Measurements from ENCODE around the gene SLC29A4.
"Not testable (repeated sequence)": the region's sequence is repeated elsewhere in the genome, so short reads cannot be mapped to it uniquely, and the experiment has no call there.

SLC29A4 gene

DNA sequence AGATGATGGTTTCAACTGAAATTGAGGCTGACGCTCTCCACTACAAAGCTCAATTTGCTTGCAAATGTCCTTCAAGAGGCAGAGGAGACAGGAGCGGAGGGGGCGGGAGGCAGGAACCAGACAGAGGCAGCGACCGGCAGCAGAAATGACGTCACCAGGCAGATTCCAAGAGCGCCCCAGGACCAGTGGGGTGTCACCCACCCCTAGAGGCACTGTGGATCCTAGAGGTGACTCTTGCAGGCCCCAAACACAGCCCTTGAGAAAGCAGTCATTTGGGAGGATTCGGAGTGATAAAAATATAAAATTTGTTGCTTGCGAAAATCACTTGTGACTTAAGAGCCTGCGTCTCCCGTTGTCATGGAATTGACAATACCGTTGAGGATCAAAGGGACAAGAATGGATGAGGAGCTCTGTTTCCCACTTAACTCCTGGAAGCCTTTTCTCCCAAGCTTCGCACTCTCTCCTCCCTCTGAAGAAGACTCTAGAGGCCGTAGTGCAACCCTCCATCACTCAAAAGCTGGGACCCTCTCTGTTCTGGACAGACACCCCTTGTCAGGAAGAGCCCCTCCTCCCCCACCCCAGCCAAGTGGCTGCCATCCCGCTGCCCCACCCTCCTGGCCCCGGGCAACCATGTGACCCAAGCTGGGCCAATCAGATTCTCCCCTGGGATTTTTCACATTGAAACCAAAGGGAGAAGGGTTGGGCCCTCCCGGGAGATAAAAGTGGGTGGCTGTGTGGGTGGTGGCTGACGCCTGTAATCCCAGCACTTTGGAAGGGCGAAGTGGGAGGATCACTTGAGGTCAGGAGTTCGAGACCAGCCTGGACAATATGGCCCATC is 16.3 kb upstream of the SLC29A4 start:
- no peaks in the 10 kb centered on the region for H3K27me3 Mint-ChIP-seq (ENCODE audit: low read depth)
- DNase-seq (ENCODE audit: low spot score), result no peak
- H3K4me1 Mint-ChIP-seq (ENCODE audit: low read depth), result no peaks in the 10 kb centered on the region
- H3K27ac Mint-ChIP-seq, result no peak overlapping the region
- H3K36me3 Mint-ChIP-seq (ENCODE audit: low read depth), result no peaks in the 10 kb centered on the region
- H3K4me3 Mint-ChIP-seq, result no peak overlapping the region
- no peaks in the 10 kb centered on the region for H3K9me3 Mint-ChIP-seq

DNA sequence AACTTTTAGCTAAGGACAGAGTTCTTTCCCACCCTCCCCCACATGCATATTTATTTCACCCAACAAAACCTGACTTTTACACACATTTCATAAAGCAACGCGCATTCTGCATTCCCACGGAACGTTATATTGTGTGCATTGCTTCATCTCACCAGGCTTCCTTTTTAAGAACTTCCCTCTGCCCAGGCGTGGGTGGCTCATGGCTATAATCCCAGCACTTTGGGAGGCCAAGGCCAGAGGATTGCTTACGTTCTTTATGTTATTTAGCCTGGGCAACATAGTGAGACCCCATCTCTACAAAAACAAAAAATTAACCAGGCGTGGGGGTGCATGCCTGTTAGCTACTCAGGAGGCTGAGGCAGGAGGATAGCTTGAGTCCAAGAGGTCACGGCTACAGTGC is 14.9 kb upstream of the SLC29A4 start:
- not testable (repeated sequence) for H3K36me3 Mint-ChIP-seq (ENCODE audit: low read depth); H3K4me3 Mint-ChIP-seq; DNase-seq (ENCODE audit: low spot score); H3K27me3 Mint-ChIP-seq (ENCODE audit: low read depth); H3K27ac Mint-ChIP-seq; H3K9me3 Mint-ChIP-seq; H3K4me1 Mint-ChIP-seq (ENCODE audit: low read depth)

DNA sequence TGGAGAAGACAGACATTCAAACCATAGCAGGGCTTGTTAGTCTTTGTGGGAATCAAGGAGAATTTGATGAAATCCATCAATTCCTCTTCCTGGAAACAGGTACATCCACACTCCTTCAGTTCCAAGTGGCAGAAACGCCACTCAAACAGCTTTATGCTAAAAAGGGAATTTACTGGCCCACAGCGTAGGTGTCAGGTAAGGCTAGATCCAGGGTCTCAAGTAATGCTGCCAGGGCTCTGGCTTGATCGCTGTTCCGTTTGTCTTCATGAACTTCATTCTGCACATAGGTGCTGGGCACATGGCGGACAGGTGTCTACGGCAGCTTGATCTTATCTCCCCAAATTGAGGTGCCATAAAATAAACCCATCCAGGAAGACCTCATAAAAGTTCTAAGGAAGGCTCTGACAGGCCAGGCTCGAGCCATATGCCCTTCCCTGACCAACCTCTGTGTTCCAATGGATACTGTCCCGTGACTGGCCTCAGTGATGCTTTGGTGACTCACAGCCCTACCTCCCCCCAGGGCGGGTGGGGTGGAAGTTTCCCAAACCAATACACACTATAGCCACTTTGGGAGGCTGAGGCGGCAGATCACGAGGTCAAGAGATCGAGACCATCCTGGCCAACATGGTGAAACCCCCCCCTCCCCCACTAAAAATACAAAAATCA is 12.6 kb upstream of the SLC29A4 start:
- not testable (repeated sequence) for H3K4me1 Mint-ChIP-seq (ENCODE audit: low read depth); H3K27ac Mint-ChIP-seq; H3K36me3 Mint-ChIP-seq (ENCODE audit: low read depth); DNase-seq (ENCODE audit: low spot score); H3K9me3 Mint-ChIP-seq; H3K27me3 Mint-ChIP-seq (ENCODE audit: low read depth); H3K4me3 Mint-ChIP-seq

DNA sequence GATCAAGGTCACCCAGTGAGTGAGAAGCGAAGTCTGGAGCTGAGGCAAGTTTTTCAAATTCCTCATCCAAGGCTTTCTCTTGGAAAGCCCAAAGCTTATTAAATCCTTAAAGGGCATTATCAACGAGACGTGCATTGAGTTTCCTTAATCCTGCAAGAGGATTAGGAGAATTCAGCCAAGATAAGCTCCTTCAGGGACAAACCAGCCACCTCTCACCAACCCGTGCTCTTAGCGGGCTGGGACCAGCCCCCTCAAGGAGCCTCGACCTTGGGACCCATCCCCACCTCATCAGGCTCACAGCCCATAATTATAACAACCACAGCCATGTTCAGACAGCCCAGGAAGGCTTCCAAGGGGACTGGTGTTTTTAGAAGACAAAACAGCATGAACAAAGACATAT is 12.0 kb upstream of the SLC29A4 start:
- no peaks in the 10 kb centered on the region for H3K9me3 Mint-ChIP-seq
- H3K27me3 Mint-ChIP-seq (ENCODE audit: low read depth), result no peaks in the 10 kb centered on the region
- no peak overlapping the region for H3K27ac Mint-ChIP-seq
- H3K4me3 Mint-ChIP-seq, result no peak overlapping the region
- H3K4me1 Mint-ChIP-seq (ENCODE audit: low read depth), result no peaks in the 10 kb centered on the region
- no peaks in the 10 kb centered on the region for H3K36me3 Mint-ChIP-seq (ENCODE audit: low read depth)
- DNase-seq (ENCODE audit: low spot score), result no peak

DNA sequence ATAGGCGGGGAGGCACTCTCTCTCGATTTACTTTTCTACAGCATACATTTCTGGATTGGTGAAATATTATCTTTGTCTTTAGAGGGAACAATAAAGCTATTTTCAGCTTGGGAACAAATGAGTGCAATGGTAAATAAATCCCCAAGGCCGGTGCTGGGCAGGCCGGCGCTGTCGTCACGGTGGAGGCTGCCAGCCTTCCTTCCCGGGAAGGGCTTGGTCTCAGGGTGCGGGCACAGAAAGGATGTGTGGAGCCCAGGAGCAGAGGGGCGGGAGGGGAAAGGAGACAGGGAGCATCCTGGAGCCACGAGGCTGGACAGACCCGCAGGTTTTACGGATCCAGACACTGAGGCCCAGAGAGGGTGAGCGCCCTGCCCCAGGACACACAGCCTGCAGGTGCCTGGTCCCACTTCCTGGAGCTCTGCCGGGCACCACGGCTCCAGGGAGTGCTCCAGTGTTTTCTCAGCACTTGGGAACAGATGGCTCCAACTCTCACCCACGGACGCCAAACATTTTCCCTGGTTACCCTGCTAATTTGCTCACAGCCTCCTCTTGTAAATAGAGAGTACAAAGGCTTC is 8.8 kb upstream of the SLC29A4 start:
- H3K9me3 Mint-ChIP-seq; H3K27ac Mint-ChIP-seq; H3K4me3 Mint-ChIP-seq; H3K27me3 Mint-ChIP-seq (ENCODE audit: low read depth); DNase-seq (ENCODE audit: low spot score); H3K4me1 Mint-ChIP-seq (ENCODE audit: low read depth); H3K36me3 Mint-ChIP-seq (ENCODE audit: low read depth): not testable (repeated sequence)

DNA sequence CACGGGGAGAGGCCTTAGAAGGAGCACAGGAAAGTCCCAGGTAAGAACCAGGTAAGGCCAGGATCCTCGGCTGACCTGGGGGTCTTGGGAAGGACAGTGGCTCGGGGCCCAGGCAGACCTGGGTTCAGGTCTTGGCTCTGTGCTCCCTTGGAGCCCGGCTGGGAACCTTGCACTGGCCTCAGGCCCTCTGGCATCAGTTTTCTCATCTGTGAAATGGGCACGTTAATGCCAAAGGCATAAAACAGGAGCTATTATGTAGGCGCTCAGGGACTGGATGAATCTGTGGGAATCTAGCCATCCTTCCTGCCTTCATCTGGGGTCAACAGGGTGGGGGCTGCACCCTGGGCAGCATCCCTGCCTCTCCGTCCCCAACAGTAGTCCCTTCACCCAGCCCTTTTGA is 8.3 kb upstream of the SLC29A4 start:
- Mint-ChIP-seq H3K27me3 (ENCODE audit: low read depth) (no peaks in the 10 kb centered on the region), H3K27ac (no peak overlapping the region), H3K9me3 (no peaks in the 10 kb centered on the region), H3K4me3 (no peak overlapping the region), H3K4me1 (ENCODE audit: low read depth) (no peaks in the 10 kb centered on the region), H3K36me3 (ENCODE audit: low read depth) (no peaks in the 10 kb centered on the region)
- no peak for DNase-seq (ENCODE audit: low spot score)

DNA sequence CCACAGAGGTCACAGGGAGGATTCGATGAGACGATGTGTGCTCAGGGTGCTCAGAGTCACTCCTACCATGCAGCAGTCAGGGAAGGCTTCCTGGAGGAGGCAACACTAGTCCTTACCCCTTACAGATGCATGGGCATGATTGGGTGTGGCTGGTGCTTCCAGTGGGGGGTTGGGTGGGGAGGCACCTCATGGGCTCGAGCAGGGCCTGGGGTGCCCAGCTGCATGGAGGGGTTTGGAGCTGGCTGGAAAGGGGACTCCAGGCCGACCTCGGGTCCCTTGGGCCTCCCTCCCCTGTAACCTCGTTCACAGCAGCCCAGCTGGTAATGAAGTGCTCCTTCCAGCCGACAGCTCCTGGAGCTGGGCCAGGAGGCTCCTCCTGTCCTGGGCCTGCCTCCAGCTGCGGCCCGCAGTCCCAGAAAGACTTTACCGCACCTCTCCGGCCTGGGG is 7.7 kb upstream of the SLC29A4 start:
- not testable (repeated sequence) for H3K4me3 Mint-ChIP-seq; DNase-seq (ENCODE audit: low spot score); H3K27me3 Mint-ChIP-seq (ENCODE audit: low read depth); H3K4me1 Mint-ChIP-seq (ENCODE audit: low read depth); H3K9me3 Mint-ChIP-seq; H3K36me3 Mint-ChIP-seq (ENCODE audit: low read depth); H3K27ac Mint-ChIP-seq

DNA sequence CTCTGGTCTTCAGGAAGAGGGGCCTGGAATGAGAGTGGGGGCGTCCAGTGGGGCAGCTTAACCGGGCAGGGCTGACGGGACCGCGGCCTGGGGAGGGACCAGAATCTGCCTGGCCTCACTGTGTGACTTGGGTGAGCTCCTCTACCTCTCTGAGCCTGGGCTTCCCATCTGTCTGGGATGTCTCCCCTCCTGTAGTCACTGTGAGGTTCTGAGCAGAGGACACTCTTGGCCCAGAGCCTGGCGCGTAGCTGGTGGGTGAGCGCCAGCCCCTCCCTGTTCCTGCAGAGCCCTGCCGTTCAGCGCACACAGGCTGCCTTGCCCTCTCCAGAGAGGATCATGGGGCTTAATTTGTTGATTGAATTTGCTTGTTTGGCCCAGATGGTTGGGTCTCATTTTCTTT is 7.2 kb upstream of the SLC29A4 start:
- H3K4me1 Mint-ChIP-seq (ENCODE audit: low read depth); H3K27ac Mint-ChIP-seq; DNase-seq (ENCODE audit: low spot score); H3K36me3 Mint-ChIP-seq (ENCODE audit: low read depth); H3K27me3 Mint-ChIP-seq (ENCODE audit: low read depth); H3K4me3 Mint-ChIP-seq; H3K9me3 Mint-ChIP-seq: not testable (repeated sequence)

DNA sequence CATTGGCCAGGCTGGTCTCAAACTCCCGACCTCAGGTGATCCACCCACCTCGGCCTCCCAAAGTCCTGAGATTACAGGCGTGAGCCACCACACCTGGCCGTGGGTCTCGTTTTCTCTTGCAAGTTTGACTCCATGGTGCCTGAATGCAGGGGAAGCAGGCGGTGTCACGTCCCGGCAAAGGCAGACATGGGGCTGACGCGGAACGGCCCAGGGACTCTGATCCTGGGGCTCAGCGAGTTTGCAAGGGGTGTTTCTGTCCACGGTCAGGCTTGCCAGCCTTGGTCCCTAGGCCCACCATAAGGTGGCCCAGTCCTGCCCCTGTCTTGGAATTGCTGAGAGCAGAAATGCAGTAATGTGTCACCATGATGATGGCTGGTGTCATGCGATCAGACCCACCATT is 6.6 kb upstream of the SLC29A4 start:
- not testable (repeated sequence) for H3K36me3 Mint-ChIP-seq (ENCODE audit: low read depth); DNase-seq (ENCODE audit: low spot score); H3K27ac Mint-ChIP-seq; H3K4me1 Mint-ChIP-seq (ENCODE audit: low read depth); H3K27me3 Mint-ChIP-seq (ENCODE audit: low read depth); H3K9me3 Mint-ChIP-seq; H3K4me3 Mint-ChIP-seq

DNA sequence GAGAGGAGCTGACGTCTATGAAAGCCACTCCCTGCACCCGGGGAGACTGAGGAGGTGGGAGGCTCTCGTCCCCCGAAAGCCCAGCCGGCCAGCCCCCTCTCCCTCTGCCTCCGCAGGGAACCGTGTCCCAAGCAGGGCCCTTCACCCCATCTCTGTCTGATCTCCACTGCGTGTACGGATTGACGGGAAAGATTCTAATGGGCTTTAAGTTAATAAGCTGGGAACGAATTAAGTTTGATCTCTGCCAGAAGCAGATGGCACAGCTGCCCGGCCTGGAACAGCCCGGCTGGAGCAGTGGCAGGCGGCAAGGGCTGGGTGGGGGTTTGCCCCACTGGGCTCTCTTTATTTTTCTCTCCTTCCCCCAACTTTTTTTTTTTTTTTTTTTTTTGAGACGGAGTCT is 6.1 kb upstream of the SLC29A4 start:
- no peaks in the 10 kb centered on the region for H3K36me3 Mint-ChIP-seq (ENCODE audit: low read depth)
- H3K27ac Mint-ChIP-seq, result no peak overlapping the region
- no peak for DNase-seq (ENCODE audit: low spot score)
- H3K4me3 Mint-ChIP-seq, result no peak overlapping the region
- H3K27me3 Mint-ChIP-seq (ENCODE audit: low read depth), result peaks cover 4% of the 10 kb centered on the region
- H3K4me1 Mint-ChIP-seq (ENCODE audit: low read depth), result no peaks in the 10 kb centered on the region
- H3K9me3 Mint-ChIP-seq, result no peaks in the 10 kb centered on the region

DNA sequence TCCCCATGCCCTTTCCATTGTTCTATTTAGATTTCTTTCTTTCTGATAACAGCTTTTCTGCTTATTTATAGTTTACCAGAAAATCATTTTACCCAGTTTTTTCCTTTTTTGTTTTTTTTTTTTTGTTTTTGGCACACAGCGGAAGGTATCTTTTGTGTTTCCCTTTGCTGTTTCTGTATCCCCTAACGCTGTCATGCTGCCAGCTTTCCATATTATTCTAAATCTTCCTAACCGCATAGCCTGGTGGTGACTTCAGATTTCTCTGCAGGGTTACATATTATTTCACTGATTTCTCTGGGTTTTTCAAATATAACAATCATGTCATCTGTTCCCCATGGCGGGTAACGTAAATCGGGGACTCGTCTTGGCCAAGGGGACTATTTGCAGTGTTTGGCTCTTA is 4.0 kb upstream of the SLC29A4 start:
- Mint-ChIP-seq H3K4me1 (ENCODE audit: low read depth) (no peaks in the 10 kb centered on the region), H3K36me3 (ENCODE audit: low read depth) (no peaks in the 10 kb centered on the region), H3K4me3 (no peak overlapping the region), H3K9me3 (no peaks in the 10 kb centered on the region), H3K27ac (no peak overlapping the region), H3K27me3 (ENCODE audit: low read depth) (peaks cover 4% of the 10 kb centered on the region)
- DNase-seq (ENCODE audit: low spot score), result no peak

DNA sequence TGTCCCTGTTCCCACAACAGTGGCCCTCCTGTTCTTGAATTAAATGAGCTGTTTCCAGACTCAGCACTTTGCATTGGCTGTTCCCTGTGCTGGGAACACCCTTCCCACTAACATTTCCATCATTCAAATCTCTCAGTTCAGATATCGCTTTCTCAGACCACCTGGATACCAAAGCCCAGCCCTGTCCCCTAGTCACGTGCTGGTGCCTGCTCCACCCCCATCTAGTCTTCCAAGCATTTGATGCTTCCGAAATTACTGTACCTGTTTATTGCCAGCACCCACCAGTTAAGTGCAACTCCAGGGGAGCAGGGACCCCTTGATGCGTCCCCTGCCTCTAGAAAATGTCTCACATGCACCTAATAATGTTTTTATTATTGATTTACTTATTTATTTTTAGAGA is 3.0 kb upstream of the SLC29A4 start:
- Mint-ChIP-seq H3K4me3 (no peak overlapping the region), H3K4me1 (ENCODE audit: low read depth) (no peaks in the 10 kb centered on the region), H3K36me3 (ENCODE audit: low read depth) (no peaks in the 10 kb centered on the region), H3K9me3 (no peaks in the 10 kb centered on the region), H3K27ac (no peak overlapping the region), H3K27me3 (ENCODE audit: low read depth) (peaks cover 9% of the 10 kb centered on the region)
- no peak for DNase-seq (ENCODE audit: low spot score)

DNA sequence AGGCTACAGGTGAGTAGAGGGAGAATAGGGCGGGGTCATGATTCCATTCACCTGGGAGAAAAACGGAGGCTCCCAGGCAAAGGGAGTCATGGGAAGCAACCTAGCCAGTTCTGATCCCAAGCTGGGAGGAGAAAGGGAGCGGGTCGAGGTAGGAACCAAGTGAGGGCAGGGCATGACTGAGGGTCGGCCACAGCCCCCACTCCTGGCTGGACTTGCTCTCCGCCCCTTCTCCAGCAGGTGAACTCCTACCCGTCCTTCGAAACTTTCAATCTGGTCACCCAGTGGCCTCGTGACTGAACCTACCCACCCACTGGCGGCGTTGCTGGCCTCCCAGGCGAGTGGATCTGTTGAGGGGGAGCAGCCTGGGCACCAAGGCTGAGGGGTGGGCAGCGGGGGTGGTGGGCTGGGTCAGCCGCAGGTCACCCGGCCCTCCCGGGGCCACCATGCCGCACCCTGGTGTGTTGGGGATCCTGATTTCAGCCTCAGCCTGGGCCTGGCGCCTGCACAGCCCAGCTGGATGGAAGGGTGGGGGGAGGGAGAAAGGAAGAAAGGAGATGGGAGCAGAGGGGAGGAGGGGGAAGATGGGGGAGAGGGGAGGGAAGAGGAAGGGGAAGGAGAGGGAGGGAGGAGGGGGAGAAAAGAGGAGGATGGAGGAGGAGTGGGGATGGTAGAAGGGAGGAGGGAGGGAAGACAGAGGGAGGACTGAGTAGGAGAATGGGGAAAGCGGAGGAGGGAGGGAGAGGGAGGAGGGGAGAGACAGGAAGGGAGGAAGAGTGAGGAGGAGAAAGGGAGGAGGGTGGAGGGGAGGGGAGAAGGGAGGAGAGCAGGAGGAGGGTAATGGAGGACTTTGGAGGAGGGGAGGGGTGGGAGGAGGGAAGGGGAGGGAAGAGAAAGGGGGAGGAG is 894 bp upstream of the SLC29A4 start:
- H3K4me3 Mint-ChIP-seq; DNase-seq (ENCODE audit: low spot score); H3K4me1 Mint-ChIP-seq (ENCODE audit: low read depth); H3K9me3 Mint-ChIP-seq; H3K36me3 Mint-ChIP-seq (ENCODE audit: low read depth); H3K27ac Mint-ChIP-seq: not testable (repeated sequence)
- peaks cover 12% of the 10 kb centered on the region for H3K27me3 Mint-ChIP-seq (ENCODE audit: low read depth)
